Heart left ventricle (tissue), 13 donors: ENCODE data around the gene GAB3.

Source experiments
- CTCF ChIP-seq, 12 donors: fragments of 200-600 bp; sonication (generic) in 4 of 12; IDR thresholded peaks; one replicate each; pipeline versions ENCODE4 v1.5.0 to v1.8.0; 2018 to 2022; ENCODE audit warnings: antibody characterized with exemption in 12 of 12, mild to moderate bottlenecking in 5 of 12
- POLR2A ChIP-seq, 2 donors: fragments of 450-650 bp; IDR thresholded peaks; one replicate each; pipeline ENCODE4 v1.6.1; 2017; ENCODE audit warnings: antibody characterized with exemption in 2 of 2, mild to moderate bottlenecking in 2 of 2, moderate library complexity in 2 of 2
- donor health status: ischemic (EF 13 %, LVEDD 7.1; RV severe dilation, severe dysfunction).
- donor health status: DM: no; HTN: yes; CAD: no.
- donor health status: DM: no; HTN: no; CAD: no.
- donor health status: ischemic (EF 25% LVEDD 6.9; RV normal size, moderate dysfunction).
- donor health status: ischemic (EF 25% LVEDD 5.7; RV mildly dilated, moderate dysfunction).
- donor health status: ischemic (EF 35%, LVEDD 5.7; RV mildly dilated, moderate dysfunction).
- donor health status: nonischemic (EF 11% LVEDD 7.7; RV severe dilation, severe dysfunction).
- donor health status: DM: yes; HTN: yes; CAD: no.
- donor health status: PGD.
- donor health status: ischemic (EF 29% LVEDD 5.4; RV normal size, mild dysfunction).
- donor health status: nonischemic (EF 23%, LVEDD 6.1; RV moderate dilation, normal function).

DNA sequence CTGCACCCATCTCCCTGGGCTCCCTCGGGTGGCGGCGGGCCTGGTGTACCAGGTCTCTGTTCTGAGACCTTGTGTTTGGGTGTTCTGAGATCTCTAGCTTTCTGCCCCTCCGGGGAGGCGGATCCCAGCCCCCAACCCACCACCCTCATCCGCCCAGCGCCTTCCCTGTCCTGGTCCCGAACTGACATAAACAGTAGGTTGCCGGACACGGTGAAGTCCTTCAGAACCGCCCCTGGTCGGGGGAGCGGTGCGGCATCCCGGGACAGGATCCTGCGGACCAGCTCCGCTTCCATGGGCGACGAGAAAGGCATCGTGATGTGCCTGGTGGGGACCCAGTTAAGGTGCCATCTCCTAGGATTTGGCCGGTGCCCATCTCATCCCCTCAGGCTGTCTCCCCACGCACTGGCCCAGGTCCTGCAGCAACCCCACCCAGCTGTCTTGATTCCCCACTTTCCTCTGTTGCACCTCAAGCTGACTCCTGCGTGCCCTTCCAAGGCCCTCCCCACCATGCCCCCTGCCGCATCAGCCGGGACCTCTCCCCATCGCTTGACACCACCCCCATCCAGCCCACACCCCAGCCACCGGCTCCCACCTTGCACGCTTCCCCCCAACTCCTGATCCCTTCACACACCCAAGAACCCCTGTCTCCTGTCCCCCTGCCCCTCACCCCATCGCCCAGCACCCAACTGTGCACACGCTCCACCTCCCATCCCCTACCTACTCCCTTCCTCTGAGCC lies 98.4 kb downstream of the GAB3 start:
- no peak for TF ChIP-seq CTCF (IDR thresholded peaks at IDR 0.05)
- no peak for TF ChIP-seq POLR2A (IDR thresholded peaks at IDR 0.05)
